ENCODE results near the gene LMF1. TPM values are rescaled to one million over a fixed set of nuclear protein-coding genes. Genes with fewer than 3 reads are reported as not detected.

The LMF1 gene
- total and polyA plus RNA-seq, 9 of the 15 experiments (the other 6 are each of a cell fraction or from before 2014, with no cell fraction given) = 0.11 to 1.6 (median 0.55) TPM; not detected in 1

DNA sequence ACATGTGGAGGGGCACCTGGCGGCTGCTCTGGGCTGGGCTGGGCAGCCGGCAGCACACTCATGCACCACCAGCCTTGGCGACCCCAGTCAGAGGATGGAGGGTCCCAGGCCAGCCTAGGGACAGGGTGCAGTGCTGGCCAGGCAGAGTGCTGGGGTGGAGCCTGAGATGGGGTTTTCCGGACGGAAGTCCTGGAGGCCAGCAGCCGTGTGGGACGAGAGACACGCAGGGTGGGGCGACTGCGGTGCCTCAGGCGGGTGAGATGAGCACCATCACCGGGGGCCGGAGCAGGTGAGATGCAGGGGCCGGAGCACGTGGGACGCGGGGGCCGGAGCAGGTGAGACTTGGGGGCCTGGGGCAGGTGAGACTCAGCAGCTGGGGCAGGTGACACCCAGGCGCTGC lies 55.2 kb downstream of the LMF1 start:
- ChIA-PET CTCF (ENCODE audit: low intra/inter-chr PET ratio) (no interaction called here), POLR2A (interaction anchor here (0.6 kb wide), 1 partner anchor 31 kb away, joined by 3 read pairs; no protein-coding TSS in a partner anchor)
- peaks cover 0 to 27% of the 10 kb centered on the region in 2 experiments; a peak in 1 of 5 replicates for H3K4me1 ChIP-seq (replicated peaks in 1 of 2; ENCODE audit: control insufficient read depth in 2 of 2, insufficient read depth in 2 of 2, low read length in 2 of 2)
- no peak overlapping the region for H3K27ac ChIP-seq (ENCODE audit: extremely low read depth, low read depth, low read length)
- TF ChIP-seq RAD51 (IDR thresholded peaks at IDR 0.05; ENCODE audit: borderline replicate concordance, low read depth) (no peak), NR2C1 (IDR thresholded peaks at IDR 0.05) (no peak), NR2C1 (tag; IDR thresholded peaks at IDR 0.05) (no peak), SMAD1 (IDR thresholded peaks at IDR 0.05; ENCODE audit: low read depth, low read length, partially characterized antibody) (no peak), HNRNPH1 (optimal IDR thresholded peaks at IDR 0.05; ENCODE audit: low read depth, low read length) (no peak), PHF20 (IDR thresholded peaks at IDR 0.05; ENCODE audit: partially characterized antibody) (no peak), ZNF551 (CRISPR knock-in tag; IDR thresholded peaks at IDR 0.05) (no peak), CBFA2T2 (conservative IDR thresholded peaks at IDR 0.05) (no peak), BDP1 (IDR thresholded peaks at IDR 0.05; ENCODE audit: insufficient read depth, insufficient read length) (no peak), ZNF79 (CRISPR knock-in tag; IDR thresholded peaks at IDR 0.05; ENCODE audit: low read depth) (no peak), ZNF778 (CRISPR knock-in tag; IDR thresholded peaks at IDR 0.05) (no peak), FOXJ2 (tag; IDR thresholded peaks at IDR 0.05) (no peak), POLR3G (IDR thresholded peaks at IDR 0.05; ENCODE audit: extremely low read depth, insufficient read length, insufficient replicate concordance) (no peak), DPF2 (IDR thresholded peaks at IDR 0.05) (no peak)
- TF ChIP-seq, protein P1, sequence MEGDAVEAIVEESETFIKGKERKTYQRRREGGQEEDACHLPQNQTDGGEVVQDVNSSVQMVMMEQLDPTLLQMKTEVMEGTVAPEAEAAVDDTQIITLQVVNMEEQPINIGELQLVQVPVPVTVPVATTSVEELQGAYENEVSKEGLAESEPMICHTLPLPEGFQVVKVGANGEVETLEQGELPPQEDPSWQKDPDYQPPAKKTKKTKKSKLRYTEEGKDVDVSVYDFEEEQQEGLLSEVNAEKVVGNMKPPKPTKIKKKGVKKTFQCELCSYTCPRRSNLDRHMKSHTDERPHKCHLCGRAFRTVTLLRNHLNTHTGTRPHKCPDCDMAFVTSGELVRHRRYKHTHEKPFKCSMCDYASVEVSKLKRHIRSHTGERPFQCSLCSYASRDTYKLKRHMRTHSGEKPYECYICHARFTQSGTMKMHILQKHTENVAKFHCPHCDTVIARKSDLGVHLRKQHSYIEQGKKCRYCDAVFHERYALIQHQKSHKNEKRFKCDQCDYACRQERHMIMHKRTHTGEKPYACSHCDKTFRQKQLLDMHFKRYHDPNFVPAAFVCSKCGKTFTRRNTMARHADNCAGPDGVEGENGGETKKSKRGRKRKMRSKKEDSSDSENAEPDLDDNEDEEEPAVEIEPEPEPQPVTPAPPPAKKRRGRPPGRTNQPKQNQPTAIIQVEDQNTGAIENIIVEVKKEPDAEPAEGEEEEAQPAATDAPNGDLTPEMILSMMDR (IDR thresholded peaks at IDR 0.05 in 2 of 3, conservative IDR thresholded peaks at IDR 0.05 in 1 of 3; ENCODE audit: insufficient read depth in 2 of 3, low read depth in 1 of 3, low read length in 3 of 3) = no peak
- TF ChIP-seq, protein P2, sequence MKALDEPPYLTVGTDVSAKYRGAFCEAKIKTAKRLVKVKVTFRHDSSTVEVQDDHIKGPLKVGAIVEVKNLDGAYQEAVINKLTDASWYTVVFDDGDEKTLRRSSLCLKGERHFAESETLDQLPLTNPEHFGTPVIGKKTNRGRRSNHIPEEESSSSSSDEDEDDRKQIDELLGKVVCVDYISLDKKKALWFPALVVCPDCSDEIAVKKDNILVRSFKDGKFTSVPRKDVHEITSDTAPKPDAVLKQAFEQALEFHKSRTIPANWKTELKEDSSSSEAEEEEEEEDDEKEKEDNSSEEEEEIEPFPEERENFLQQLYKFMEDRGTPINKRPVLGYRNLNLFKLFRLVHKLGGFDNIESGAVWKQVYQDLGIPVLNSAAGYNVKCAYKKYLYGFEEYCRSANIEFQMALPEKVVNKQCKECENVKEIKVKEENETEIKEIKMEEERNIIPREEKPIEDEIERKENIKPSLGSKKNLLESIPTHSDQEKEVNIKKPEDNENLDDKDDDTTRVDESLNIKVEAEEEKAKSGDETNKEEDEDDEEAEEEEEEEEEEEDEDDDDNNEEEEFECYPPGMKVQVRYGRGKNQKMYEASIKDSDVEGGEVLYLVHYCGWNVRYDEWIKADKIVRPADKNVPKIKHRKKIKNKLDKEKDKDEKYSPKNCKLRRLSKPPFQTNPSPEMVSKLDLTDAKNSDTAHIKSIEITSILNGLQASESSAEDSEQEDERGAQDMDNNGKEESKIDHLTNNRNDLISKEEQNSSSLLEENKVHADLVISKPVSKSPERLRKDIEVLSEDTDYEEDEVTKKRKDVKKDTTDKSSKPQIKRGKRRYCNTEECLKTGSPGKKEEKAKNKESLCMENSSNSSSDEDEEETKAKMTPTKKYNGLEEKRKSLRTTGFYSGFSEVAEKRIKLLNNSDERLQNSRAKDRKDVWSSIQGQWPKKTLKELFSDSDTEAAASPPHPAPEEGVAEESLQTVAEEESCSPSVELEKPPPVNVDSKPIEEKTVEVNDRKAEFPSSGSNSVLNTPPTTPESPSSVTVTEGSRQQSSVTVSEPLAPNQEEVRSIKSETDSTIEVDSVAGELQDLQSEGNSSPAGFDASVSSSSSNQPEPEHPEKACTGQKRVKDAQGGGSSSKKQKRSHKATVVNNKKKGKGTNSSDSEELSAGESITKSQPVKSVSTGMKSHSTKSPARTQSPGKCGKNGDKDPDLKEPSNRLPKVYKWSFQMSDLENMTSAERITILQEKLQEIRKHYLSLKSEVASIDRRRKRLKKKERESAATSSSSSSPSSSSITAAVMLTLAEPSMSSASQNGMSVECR (CRISPR knock-in tag; IDR thresholded peaks at IDR 0.05) = no peak
- DNase-seq (ENCODE audit: extremely low read depth in 1 of 4, low spot score in 3 of 4) (no peak), FAIRE-seq (no peak), ATAC-seq (no peak)
- no TSS peak for BruUV-seq (replicated peaks)
- H3K4me3 ChIP-seq = no peak overlapping the region
- H3K36me3 ChIP-seq (ENCODE audit: control insufficient read depth, insufficient read depth, low read length) = no peaks in the 10 kb centered on the region
- no peaks in the 10 kb centered on the region for H3K79me2 ChIP-seq (ENCODE audit: control insufficient read depth, insufficient read depth, low read length)
- H3K9ac ChIP-seq (ENCODE audit: insufficient read depth in 1 of 2, low read depth in 2 of 2, low read length in 2 of 2) = no peak overlapping the region
- intact Hi-C loops (cut with micrococcal nuclease) (no loop called here), in situ Hi-C loops (cut with MboI) (no loop called here)
- no peaks in the 10 kb centered on the region; the same call in none of the 2 replicates for H4K20me1 ChIP-seq (replicated peaks; ENCODE audit: control insufficient read depth, insufficient read depth, low read length)
- no peaks in the 10 kb centered on the region; the same call in 1 of the 2 replicates for H3K9me3 ChIP-seq (replicated peaks; ENCODE audit: control insufficient read depth, insufficient read depth, low read depth, low read length)
- no peaks in the 10 kb centered on the region for H3K9me1 ChIP-seq (ENCODE audit: control insufficient read depth, insufficient read depth, low read length)
- no peak overlapping the region for H3K4me2 ChIP-seq (ENCODE audit: insufficient read depth, low read length)
- peaks cover 31 to 92% of the 10 kb centered on the region in 2 experiments; a peak in 3 of 5 replicates for H3K27me3 ChIP-seq (ENCODE audit: control insufficient read depth in 2 of 2, insufficient read depth in 2 of 2, low read length in 2 of 2)
- 4% methylated on average over 12 of the region's 19 CpGs for WGBS (ENCODE audit: insufficient coverage, low coverage, missing lambda C conversion rate)
- no peak overlapping the region for H2AFZ ChIP-seq (ENCODE audit: low read depth, low read length)

Data from K562 (cell line).